Motor neuron (in vitro differentiated cells): ENCODE data around the gene PYCARD. TPM values are rescaled to one million over a fixed set of nuclear protein-coding genes. Genes with fewer than 3 reads are reported as not detected.
"Not testable (repeated sequence)": the region's sequence is repeated elsewhere in the genome, so short reads cannot be mapped to it uniquely, and the experiment has no call there.

ENCODE experiments used
- ATAC-seq, 8 experiments: fragments of 200-7000 bp; cut with Tn5 transposase; replicated peaks in 6 of 8; 2 replicates each; pipeline ENCODE4 v1.8.0; 2021; ENCODE audit warnings: mild to moderate bottlenecking in 8 of 8, moderate library complexity in 8 of 8
- H3K27ac ChIP-seq, 2 donors: fragments of 250-450 bp; sonication (Bioruptor Pico); 2 replicates each; pipeline ENCODE4 v1.9.0; 2021; ENCODE audit warnings: antibody characterized with exemption in 2 of 2, mild to moderate bottlenecking in 2 of 2, moderate library complexity in 1 of 2
- H3K4me1 ChIP-seq, 2 donors: fragments of 250-450 bp; sonication (Bioruptor Pico); replicated peaks in 1 of 2; 2 replicates each; pipeline ENCODE4 v1.6.1; 2021; ENCODE audit warnings: antibody characterized with exemption in 2 of 2, mild to moderate bottlenecking in 2 of 2, moderate library complexity in 1 of 2
- H3K4me3 ChIP-seq, 5 donors: fragments of 250-450 bp; sonication (Bioruptor Pico); 2 replicates each; pipeline ENCODE4 v1.9.0; 2021; ENCODE audit warnings: antibody characterized with exemption in 5 of 5, mild to moderate bottlenecking in 5 of 5, moderate library complexity in 4 of 5
- WGBS, 10 experiments: fragments of 450-650 bp; shearing (Covaris generic); methylation state at CpG; one replicate each; pipeline ENCODE4 v1.0.0; 2022; 5-methylcytosine and 5-hydroxymethylcytosine counted together
- in situ Hi-C, 9 experiments: fragments of 400-800 bp; cut with MboI; loops; one replicate each; pipeline ENCODE4 v1.15.0; 2021; ENCODE audit warnings: low sequenced_read_pairs in 9 of 9, low pct_unique_long_range_greater_than_20kb in 2 of 9; ENCODE audit not compliant: unreplicated experiment in 9 of 9
- total RNA-seq, 8 experiments: library from RNA; unstranded; fragments of 300-600 nt; gene quantifications; 2 replicates each; pipeline versions ENCODE4 v1.2.3 to v1.2.4, GENCODE V29; 2022

PYCARD gene
- 10 to 100 TPM in 2 of 8 experiments, 1 to 10 TPM in 2, under 1 TPM in 4; 0.43 to 45.6 (median 1.2) TPM for total RNA-seq

- peak in 7 of 8 experiments; percentile 9 to 52 (median 36) for ATAC-seq
- in situ Hi-C loops: loop anchor here in 4 of 9 experiments (10.0 to 25.0 kb wide), 3 partner anchors 110 to 242 kb away; partner anchors contain the start of genes ZNF843 (in 3 of the 4) and COX6A2 (in 2 of the 4)
- Histone ChIP-seq H3K4me1 (no peaks in the 10 kb centered on the region), H3K27ac (no peak within 1 kb of the TSS), H3K4me3 (no peak within 1 kb of the TSS)
- 6 to 100% (median 60%) methylated on average over 1 to 10 of the region's 69 CpGs; no CpG with 5 or more reads in 1 of the 10 experiments for WGBS, 10 experiments
These were observed at the start of gene PYCARD for GRCh38 chr16:31202414-31203375. Gene PYCARD (minus strand): TSS chr16:31202760. CDS start chr16:31202690, 70 bp downstream.

GRCh38 chr16:31251435-31251834 is 48.9 kb upstream of the PYCARD start:
- H3K4me1 ChIP-seq: no peaks in the 10 kb centered on the region
- in situ Hi-C loops: no loop called here
- no peak overlapping the region for H3K27ac ChIP-seq
- ATAC-seq: no peak
- WGBS, 10 experiments: 0 to 100% (median 100%) methylated on average over 1 to 4 of the region's 5 CpGs; no CpG with 5 or more reads in 1 of the 10 experiments
- H3K4me3 ChIP-seq: no peak overlapping the region

- Histone ChIP-seq H3K4me3 (no peak overlapping the region), H3K4me1 (peaks cover 0 to 2% of the 10 kb centered on the region in 2 donors), H3K27ac (no peak overlapping the region)
- no peak for ATAC-seq
- 76 to 100% (median 83%) methylated on average over 1 to 5 of the region's 7 CpGs; no CpG with 5 or more reads in 2 of the 10 experiments for WGBS, 10 experiments
- in situ Hi-C loops: no loop called here
These were observed 48.3 kb upstream of the PYCARD start for GRCh38 chr16:31250782-31251384.

- Histone ChIP-seq H3K4me3 (no peak overlapping the region), H3K4me1 (peaks cover 0 to 11% of the 10 kb centered on the region in 2 donors), H3K27ac (no peak overlapping the region)
- 40 to 100% (median 63%) methylated on average over 1 to 5 of the region's 5 CpGs for WGBS, 10 experiments
- in situ Hi-C loops: no loop called here
- ATAC-seq: no peak
These were observed 45.8 kb upstream of the PYCARD start for GRCh38 chr16:31248344-31248743.

- Histone ChIP-seq H3K4me3 (no peak overlapping the region), H3K4me1 (peaks cover 0 to 11% of the 10 kb centered on the region in 2 donors), H3K27ac (no peak overlapping the region)
- ATAC-seq: no peak
- WGBS, 10 experiments: 20 to 100% (median 79%) methylated on average over 1 to 3 of the region's 3 CpGs; no CpG with 5 or more reads in 1 of the 10 experiments
- in situ Hi-C loops: no loop called here
These were observed 43.7 kb upstream of the PYCARD start for GRCh38 chr16:31246296-31246695.

- 0 to 60% (median 3%) methylated on average over 1 to 4 of the region's 8 CpGs; no CpG with 5 or more reads in 4 of the 10 experiments for WGBS, 10 experiments
- in situ Hi-C loops, ATAC-seq, H3K4me3 ChIP-seq: not testable (repeated sequence)
- H3K4me1 ChIP-seq: peaks cover 0 to 11% of the 10 kb centered on the region in 2 donors
- H3K27ac ChIP-seq: peak overlapping the region in 1 of 2 donors; percentile 32
These were observed 43.0 kb upstream of the PYCARD start for GRCh38 chr16:31245598-31245997.

- in situ Hi-C loops: no loop called here
- H3K4me1 ChIP-seq: peaks cover 0 to 11% of the 10 kb centered on the region in 2 donors
- H3K27ac ChIP-seq: no peak overlapping the region
- ATAC-seq: no peak
- no peak overlapping the region for H3K4me3 ChIP-seq
- WGBS, 10 experiments: 0 to 96% (median 56%) methylated on average over 1 to 5 of the region's 9 CpGs; no CpG with 5 or more reads in 1 of the 10 experiments
These were observed 41.4 kb upstream of the PYCARD start for GRCh38 chr16:31243734-31244670.

GRCh38 chr16:31242206-31242605 is 39.6 kb upstream of the PYCARD start:
- Histone ChIP-seq H3K27ac (no peak overlapping the region), H3K4me1 (peaks cover 0 to 11% of the 10 kb centered on the region in 2 donors), H3K4me3 (no peak overlapping the region)
- in situ Hi-C loops: no loop called here
- ATAC-seq: no peak
- 13 to 100% (median 66%) methylated on average over 1 to 6 of the region's 6 CpGs for WGBS, 10 experiments

- Histone ChIP-seq H3K4me1 (no peaks in the 10 kb centered on the region), H3K4me3 (no peak overlapping the region), H3K27ac (no peak overlapping the region)
- in situ Hi-C loops: no loop called here
- WGBS, 10 experiments: 0 to 92% (median 76%) methylated on average over 1 to 4 of the region's 4 CpGs; no CpG with 5 or more reads in 1 of the 10 experiments
- ATAC-seq: no peak
These were observed 35.5 kb upstream of the PYCARD start for GRCh38 chr16:31238041-31238440.

- 35 to 80% (median 70%) methylated on average over 1 to 5 of the region's 10 CpGs; no CpG with 5 or more reads in 4 of the 10 experiments for WGBS, 10 experiments
- in situ Hi-C loops: no loop called here
- Histone ChIP-seq H3K27ac (no peak overlapping the region), H3K4me3 (no peak overlapping the region), H3K4me1 (no peaks in the 10 kb centered on the region)
- ATAC-seq: no peak
These were observed 26.9 kb upstream of the PYCARD start for GRCh38 chr16:31229501-31229900.

GRCh38 chr16:31228206-31228605 is 25.6 kb upstream of the PYCARD start:
- Histone ChIP-seq H3K4me3 (no peak overlapping the region), H3K27ac (no peak overlapping the region), H3K4me1 (no peaks in the 10 kb centered on the region)
- in situ Hi-C loops: no loop called here
- 29 to 100% (median 77%) methylated on average over 1 to 4 of the region's 4 CpGs; no CpG with 5 or more reads in 4 of the 10 experiments for WGBS, 10 experiments
- no peak for ATAC-seq

- no peak overlapping the region for H3K4me3 ChIP-seq
- ATAC-seq: no peak
- no peak overlapping the region for H3K27ac ChIP-seq
- in situ Hi-C loops: no loop called here
- no peaks in the 10 kb centered on the region for H3K4me1 ChIP-seq
- WGBS, 10 experiments: 59 to 85% (median 80%) methylated on average over 1 to 3 of the region's 3 CpGs; no CpG with 5 or more reads in 2 of the 10 experiments
These were observed 22.6 kb upstream of the PYCARD start for GRCh38 chr16:31225193-31225592.
